HepG2 (cell line): Measurements from ENCODE around the gene ALKBH5. TPM values are rescaled to one million over a fixed set of nuclear protein-coding genes. Genes with fewer than 3 reads are reported as not detected.

Source experiments
- CBFB ChIP-seq: sonication (generic); formaldehyde crosslinking; IDR thresholded peaks from 2 replicates; pipeline ENCODE4 v1.4.0; 2020; ENCODE audit warnings: missing genetic modification reagents
- CEBPZ ChIP-seq: IDR thresholded peaks from 2 replicates; pipeline ENCODE4 v1.6.1; 2012; ENCODE audit warnings: low read length, improper control_type of control experiment
- FOXP1 ChIP-seq, 2 experiments: fragments of 450-650 bp in 1 of 2; IDR thresholded peaks; 2 replicates each; pipeline ENCODE4 v1.6.1; 2017 to 2018; ENCODE audit warnings: antibody characterized with exemption in 1 of 2
- HES4 ChIP-seq: sonication (generic); formaldehyde crosslinking; IDR thresholded peaks from 2 replicates; pipeline ENCODE4 v1.9.0; 2021; ENCODE audit warnings: mild to moderate bottlenecking, missing genetic modification reagents, borderline replicate concordance
- HIVEP1 ChIP-seq: sonication (generic); formaldehyde crosslinking; IDR thresholded peaks from 2 replicates; pipeline ENCODE4 v1.4.0; 2020; ENCODE audit warnings: mild to moderate bottlenecking, missing genetic modification reagents
- ISL2 ChIP-seq: sonication (generic); formaldehyde crosslinking; IDR thresholded peaks from 2 replicates; pipeline ENCODE4 v1.5.0; 2020; ENCODE audit warnings: missing genetic modification reagents
- MIER2 ChIP-seq: IDR thresholded peaks from 2 replicates; pipeline ENCODE4 v1.6.1; 2016; ENCODE audit warnings: missing biosample characterization, missing genetic modification reagents
- MTF1 ChIP-seq: sonication (generic); formaldehyde crosslinking; IDR thresholded peaks from 2 replicates; pipeline ENCODE4 v1.5.0; 2020; ENCODE audit warnings: missing genetic modification reagents
- RAD21 ChIP-seq: fragments of 450-650 bp; formaldehyde crosslinking; IDR thresholded peaks from 2 replicates; pipeline ENCODE4 v1.5.0; 2020; ENCODE audit warnings: mild to moderate bottlenecking
- SIN3B ChIP-seq: fragments of 150-350 bp; IDR thresholded peaks from 2 replicates; pipeline ENCODE4 v1.6.1; 2014; ENCODE audit warnings: low read length
- SNAI1 ChIP-seq: sonication (generic); formaldehyde crosslinking; IDR thresholded peaks from 2 replicates; pipeline ENCODE4 v1.5.0; 2020; ENCODE audit warnings: mild to moderate bottlenecking, missing genetic modification reagents, borderline replicate concordance
- SP5 ChIP-seq: IDR thresholded peaks from 2 replicates; pipeline ENCODE4 v1.6.1; 2016; ENCODE audit warnings: low read depth, borderline replicate concordance
- STAG1 ChIP-seq: sonication (generic); formaldehyde crosslinking; IDR thresholded peaks from 2 replicates; pipeline ENCODE4 v1.4.0; 2020; ENCODE audit warnings: missing genetic modification reagents
- TRIM24 ChIP-seq: sonication (generic); formaldehyde crosslinking; IDR thresholded peaks from 2 replicates; pipeline ENCODE4 v1.8.0; 2022; ENCODE audit warnings: mild to moderate bottlenecking, missing genetic modification reagents
- ZBTB21 ChIP-seq: sonication (generic); formaldehyde crosslinking; IDR thresholded peaks from 2 replicates; pipeline ENCODE4 v1.4.0; 2020; ENCODE audit warnings: missing genetic modification reagents
- ZKSCAN5 ChIP-seq: sonication (generic); formaldehyde crosslinking; IDR thresholded peaks from 2 replicates; pipeline ENCODE4 v1.5.1; 2020; ENCODE audit warnings: mild to moderate bottlenecking, missing genetic modification reagents
- ZNF136 ChIP-seq: sonication (generic); formaldehyde crosslinking; IDR thresholded peaks from 2 replicates; pipeline ENCODE4 v1.8.1; 2022; ENCODE audit warnings: low read depth, mild to moderate bottlenecking, moderate library complexity, missing genetic modification reagents
- ZNF33A ChIP-seq: sonication (generic); formaldehyde crosslinking; IDR thresholded peaks from 2 replicates; pipeline ENCODE4 v1.5.1; 2020; ENCODE audit warnings: missing genetic modification reagents, mild to moderate bottlenecking, moderate library complexity, borderline replicate concordance
- ZNF383 ChIP-seq: sonication (generic); formaldehyde crosslinking; IDR thresholded peaks from 2 replicates; pipeline ENCODE4 v1.4.0; 2020; ENCODE audit warnings: missing genetic modification reagents, mild to moderate bottlenecking, borderline replicate concordance
- ZNF501 ChIP-seq: sonication (generic); formaldehyde crosslinking; IDR thresholded peaks from 2 replicates; pipeline ENCODE4 v1.5.1; 2020; ENCODE audit warnings: mild to moderate bottlenecking, moderate library complexity, missing genetic modification reagents
- ZNF556 ChIP-seq: sonication (generic); formaldehyde crosslinking; IDR thresholded peaks from 2 replicates; pipeline ENCODE4 v1.4.0; 2020; ENCODE audit warnings: mild to moderate bottlenecking, missing genetic modification reagents, borderline replicate concordance
- ZNF773 ChIP-seq: sonication (generic); formaldehyde crosslinking; IDR thresholded peaks from 2 replicates; pipeline ENCODE4 v1.4.0; 2020; ENCODE audit warnings: missing genetic modification reagents, borderline replicate concordance
- ZNF790 ChIP-seq: sonication (generic); formaldehyde crosslinking; IDR thresholded peaks from 2 replicates; pipeline ENCODE4 v1.8.0; 2022; ENCODE audit warnings: missing genetic modification reagents, mild to moderate bottlenecking, borderline replicate concordance
- ZNF841 ChIP-seq: sonication (generic); formaldehyde crosslinking; IDR thresholded peaks from 2 replicates; pipeline ENCODE4 v1.8.1; 2023; ENCODE audit warnings: missing genetic modification reagents, borderline replicate concordance
- ZSCAN25 ChIP-seq: sonication (generic); formaldehyde crosslinking; IDR thresholded peaks from 2 replicates; pipeline ENCODE4 v1.8.0; 2022; ENCODE audit warnings: mild to moderate bottlenecking, missing genetic modification reagents
- polyA plus RNA-seq, 8 experiments: library from polyadenylated mRNA; depleted of rRNA in 3 of 8; stranded (reverse) in 7 of 8; unstranded in 1 of 8; fragments of >200 nt; fragmentation: Illumina TruSeq in 4 of 8; extraction: Trizol in 4 of 8; gene quantifications; 2 replicates each; pipeline versions ENCODE4 v1.2.1 to v1.2.3, GENCODE V29; 2011 to 2016; ENCODE audit warnings: low read depth in 4 of 8, missing spikeins in 1 of 8, mixed read lengths in 1 of 8; ENCODE audit not compliant: insufficient read depth in 1 of 8
- total RNA-seq, 5 experiments: library from RNA; depleted of rRNA; stranded (reverse); fragments of >200 nt; fragmentation: Illumina TruSeq; extraction: Trizol; gene quantifications; 2 replicates each; pipeline ENCODE4 v1.2.3, GENCODE V29; 2016; ENCODE audit warnings: low read depth in 1 of 5
- TF ChIP-seq, protein P1 (sequence below): IDR thresholded peaks from 2 replicates; pipeline ENCODE4 v1.6.1; 2016; ENCODE audit warnings: low read depth
- TF ChIP-seq, protein P2 (sequence below): IDR thresholded peaks from 2 replicates; pipeline ENCODE4 v1.6.1; 2016; ENCODE audit warnings: low read depth, control low read depth

The ALKBH5 gene
- total and polyA plus RNA-seq, 2 of the 13 experiments (the other 11 are each of a cell fraction or from before 2014, with no cell fraction given), result 68.9 to 76.9 TPM

GRCh38 chr17:18258356-18259038 lies 74.9 kb downstream of the ALKBH5 start, which contains the start of gene FLII (continued):
- TF ChIP-seq STAG1 (CRISPR knock-in tag) (no peak), TRIM24 (CRISPR knock-in tag) (no peak), ZNF383 (CRISPR knock-in tag) (no peak), SIN3B (no peak), ZNF33A (no peak), HIVEP1 (CRISPR knock-in tag) (no peak), ZNF841 (CRISPR knock-in tag) (no peak), SP5 (CRISPR knock-in tag) (no peak; the same call in 1 of the 2 replicates), ZBTB21 (no peak), ZNF136 (CRISPR knock-in tag) (no peak), ZNF790 (CRISPR knock-in tag) (no peak; the same call in 1 of the 2 replicates), ISL2 (CRISPR knock-in tag) (no peak), ZSCAN25 (CRISPR knock-in tag) (no peak), RAD21 (CRISPR knock-in tag) (no peak; the same call in 1 of the 2 replicates), SNAI1 (no peak), CEBPZ (no peak), ZNF773 (peak; percentile 81; the same call in 1 of the 2 replicates), HES4 (peak; percentile 61), ZNF501 (CRISPR knock-in tag) (peak; percentile 58; the same call in 1 of the 2 replicates), CBFB (CRISPR knock-in tag) (peak; percentile 54; the same call in 1 of the 2 replicates), ZKSCAN5 (CRISPR knock-in tag) (no peak), ZNF556 (CRISPR knock-in tag) (no peak), MTF1 (CRISPR knock-in tag) (no peak), MIER2 (CRISPR knock-in tag) (no peak), FOXP1 (IDR thresholded peaks at IDR 0.05) (no peak), FOXP1 (CRISPR knock-in tag; IDR thresholded peaks at IDR 0.05) (no peak)
- TF ChIP-seq, protein P1, sequence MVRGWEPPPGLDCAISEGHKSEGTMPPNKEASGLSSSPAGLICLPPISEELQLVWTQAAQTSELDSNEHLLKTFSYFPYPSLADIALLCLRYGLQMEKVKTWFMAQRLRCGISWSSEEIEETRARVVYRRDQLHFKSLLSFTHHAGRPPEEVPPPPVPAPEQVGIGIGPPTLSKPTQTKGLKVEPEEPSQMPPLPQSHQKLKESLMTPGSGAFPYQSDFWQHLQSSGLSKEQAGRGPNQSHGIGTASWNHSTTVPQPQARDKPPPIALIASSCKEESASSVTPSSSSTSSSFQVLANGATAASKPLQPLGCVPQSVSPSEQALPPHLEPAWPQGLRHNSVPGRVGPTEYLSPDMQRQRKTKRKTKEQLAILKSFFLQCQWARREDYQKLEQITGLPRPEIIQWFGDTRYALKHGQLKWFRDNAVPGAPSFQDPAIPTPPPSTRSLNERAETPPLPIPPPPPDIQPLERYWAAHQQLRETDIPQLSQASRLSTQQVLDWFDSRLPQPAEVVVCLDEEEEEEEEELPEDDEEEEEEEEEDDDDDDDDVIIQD (CRISPR knock-in tag), result no peak
- TF ChIP-seq, protein P2, sequence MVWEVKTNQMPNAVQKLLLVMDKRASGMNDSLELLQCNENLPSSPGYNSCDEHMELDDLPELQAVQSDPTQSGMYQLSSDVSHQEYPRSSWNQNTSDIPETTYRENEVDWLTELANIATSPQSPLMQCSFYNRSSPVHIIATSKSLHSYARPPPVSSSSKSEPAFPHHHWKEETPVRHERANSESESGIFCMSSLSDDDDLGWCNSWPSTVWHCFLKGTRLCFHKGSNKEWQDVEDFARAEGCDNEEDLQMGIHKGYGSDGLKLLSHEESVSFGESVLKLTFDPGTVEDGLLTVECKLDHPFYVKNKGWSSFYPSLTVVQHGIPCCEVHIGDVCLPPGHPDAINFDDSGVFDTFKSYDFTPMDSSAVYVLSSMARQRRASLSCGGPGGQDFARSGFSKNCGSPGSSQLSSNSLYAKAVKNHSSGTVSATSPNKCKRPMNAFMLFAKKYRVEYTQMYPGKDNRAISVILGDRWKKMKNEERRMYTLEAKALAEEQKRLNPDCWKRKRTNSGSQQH, result no peak
